Effector memory CD4-positive, alpha-beta T cell (primary cell): Measurements from ENCODE around the gene GFRA4.

Experiments used
- DNase-seq, 3 donors: peaks; one replicate each; pipeline ENCODE4 v3.0.0-alpha.2; 2020
- H3K27ac ChIP-seq: 2 replicates; pipeline ENCODE4 v1.7.0; 2013; ENCODE audit warnings: mild to moderate bottlenecking, low read length, moderate library complexity; ENCODE audit not compliant: insufficient read depth, poor library complexity, severe bottlenecking
- H3K27me3 ChIP-seq: replicated peaks from 2 replicates; pipeline ENCODE4 v1.7.0; 2013; ENCODE audit warnings: mild to moderate bottlenecking, low read length; ENCODE audit not compliant: insufficient read depth, control insufficient read depth, poor library complexity, severe bottlenecking
- H3K36me3 ChIP-seq: 2 replicates; pipeline ENCODE4 v1.7.0; 2013; ENCODE audit warnings: mild to moderate bottlenecking, low read length, moderate library complexity; ENCODE audit not compliant: control insufficient read depth, insufficient read depth
- H3K4me1 ChIP-seq: 2 replicates; pipeline ENCODE4 v1.7.0; 2013; ENCODE audit warnings: low read length, mild to moderate bottlenecking; ENCODE audit not compliant: control insufficient read depth, insufficient read depth, poor library complexity, severe bottlenecking
- H3K4me3 ChIP-seq: 2 replicates; pipeline ENCODE4 v1.7.0; 2013; ENCODE audit warnings: low read length, low read depth, mild to moderate bottlenecking; ENCODE audit not compliant: insufficient read depth, poor library complexity, severe bottlenecking
- H3K9me3 ChIP-seq: 2 replicates; pipeline ENCODE4 v1.7.0; 2013; ENCODE audit warnings: mild to moderate bottlenecking, low read length, moderate library complexity; ENCODE audit not compliant: control insufficient read depth

Gene GFRA4

GRCh38 chr20:3681931-3682781 lies 19.0 kb upstream of the GFRA4 start, which contains the start of gene ADAM33:
Gene ADAM33 (minus strand): TSS chr20:3682010. CDS start chr20:3682004, 6 bp downstream.
- H3K4me1 ChIP-seq, result peaks cover 6% of the 10 kb centered on the region
- H3K36me3 ChIP-seq, result no peaks in the 10 kb centered on the region
- DNase-seq, result no peak
- H3K27ac ChIP-seq, result no peak within 1 kb of the TSS
- no peaks in the 10 kb centered on the region for H3K9me3 ChIP-seq
- peaks cover 18% of the 10 kb centered on the region for H3K27me3 ChIP-seq
- no peak within 1 kb of the TSS for H3K4me3 ChIP-seq

GRCh38 chr20:3681352-3681930 lies 18.2 kb upstream of the GFRA4 start:
- peaks cover 9% of the 10 kb centered on the region for H3K4me1 ChIP-seq
- H3K36me3 ChIP-seq, result no peaks in the 10 kb centered on the region
- peaks cover 18% of the 10 kb centered on the region for H3K27me3 ChIP-seq
- H3K27ac ChIP-seq, result no peak overlapping the region
- H3K9me3 ChIP-seq, result no peaks in the 10 kb centered on the region
- DNase-seq, result no peak
- no peak overlapping the region for H3K4me3 ChIP-seq

GRCh38 chr20:3680701-3681351 lies 17.6 kb upstream of the GFRA4 start:
- no peaks in the 10 kb centered on the region for H3K9me3 ChIP-seq
- no peak for DNase-seq
- H3K27ac ChIP-seq, result no peak overlapping the region
- no peak overlapping the region for H3K4me3 ChIP-seq
- no peaks in the 10 kb centered on the region for H3K36me3 ChIP-seq
- H3K4me1 ChIP-seq, result peaks cover 9% of the 10 kb centered on the region
- peaks cover 18% of the 10 kb centered on the region for H3K27me3 ChIP-seq

GRCh38 chr20:3679749-3680700 lies 16.8 kb upstream of the GFRA4 start:
- no peak for DNase-seq
- Histone ChIP-seq H3K4me3 (no peak overlapping the region), H3K27me3 (peaks cover 26% of the 10 kb centered on the region), H3K9me3 (no peaks in the 10 kb centered on the region), H3K4me1 (peaks cover 9% of the 10 kb centered on the region), H3K27ac (no peak overlapping the region), H3K36me3 (no peaks in the 10 kb centered on the region)

DNA sequence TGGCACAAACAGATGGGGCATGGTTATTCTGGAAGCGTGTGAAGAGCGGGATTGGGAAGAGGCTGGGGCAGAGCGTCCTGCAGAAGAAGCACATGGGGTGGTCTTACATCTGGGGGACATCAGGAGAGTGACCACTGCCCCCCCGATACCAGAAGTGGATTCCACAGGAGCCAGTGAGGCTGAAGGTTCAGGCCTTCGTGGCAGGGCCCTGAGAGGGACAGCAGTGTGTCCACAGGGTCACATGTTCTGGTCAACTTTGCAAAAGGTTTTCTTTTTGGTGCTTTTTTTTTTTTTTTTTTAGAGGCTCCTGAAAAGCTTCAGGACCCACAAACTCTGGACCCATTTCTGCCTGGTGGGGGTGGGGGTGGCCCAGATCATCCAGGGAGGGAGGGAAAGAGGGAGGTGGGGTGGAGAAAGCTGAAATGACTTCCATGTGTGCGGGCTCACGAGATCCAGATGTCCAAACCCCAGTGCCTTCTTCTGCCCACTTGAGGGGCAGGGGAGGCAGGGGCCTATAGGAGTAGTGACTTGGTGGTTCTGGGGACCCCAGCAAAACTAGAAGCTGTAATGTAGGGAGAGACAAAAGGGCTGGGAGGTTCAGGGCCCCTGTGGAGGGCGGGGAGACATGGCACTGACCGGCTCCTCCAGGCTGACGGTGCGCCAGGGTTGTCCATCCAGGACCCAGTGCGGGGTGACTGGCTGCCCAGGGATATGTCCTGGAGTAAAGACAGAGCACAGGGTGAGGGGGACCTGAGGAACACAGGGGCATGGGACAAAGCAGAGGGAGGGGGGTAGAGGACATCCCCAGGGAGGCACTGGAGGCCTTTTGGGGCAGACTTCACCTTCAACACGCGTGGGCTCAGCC lies 15.9 kb upstream of the GFRA4 start:
- Histone ChIP-seq H3K27me3 (peaks cover 27% of the 10 kb centered on the region), H3K9me3 (no peaks in the 10 kb centered on the region), H3K4me3 (no peak overlapping the region), H3K36me3 (no peaks in the 10 kb centered on the region), H3K27ac (no peak overlapping the region), H3K4me1 (peaks cover 9% of the 10 kb centered on the region)
- DNase-seq, result no peak

GRCh38 chr20:3678198-3678597 lies 15.0 kb upstream of the GFRA4 start:
- Histone ChIP-seq H3K27me3 (peaks cover 33% of the 10 kb centered on the region), H3K4me3 (no peak overlapping the region), H3K4me1 (peaks cover 9% of the 10 kb centered on the region), H3K27ac (no peak overlapping the region), H3K9me3 (no peaks in the 10 kb centered on the region), H3K36me3 (no peaks in the 10 kb centered on the region)
- no peak for DNase-seq

DNA sequence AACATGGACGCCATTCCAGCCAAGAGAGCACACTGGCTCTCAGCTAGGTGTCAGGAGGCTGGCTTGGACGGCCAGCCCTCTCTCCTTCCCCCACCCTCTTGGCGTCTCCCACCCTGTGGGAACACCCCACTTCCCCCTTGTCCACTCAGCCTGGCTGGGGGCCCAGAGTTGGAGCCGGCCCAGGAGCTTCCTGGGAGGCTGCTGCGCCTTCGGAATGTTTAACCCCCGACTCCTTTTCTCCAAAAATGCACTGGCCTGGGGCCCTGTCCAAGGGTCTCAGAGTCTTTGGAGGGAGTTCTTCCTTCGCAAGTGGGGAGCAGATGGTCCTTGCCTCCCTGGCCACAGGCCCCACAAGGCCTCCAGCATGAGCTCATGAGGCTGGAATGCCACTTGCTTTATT lies 14.5 kb upstream of the GFRA4 start:
- DNase-seq, result no peak
- no peak overlapping the region for H3K4me3 ChIP-seq
- H3K36me3 ChIP-seq, result no peaks in the 10 kb centered on the region
- H3K9me3 ChIP-seq, result no peaks in the 10 kb centered on the region
- H3K4me1 ChIP-seq, result peaks cover 11% of the 10 kb centered on the region
- peaks cover 33% of the 10 kb centered on the region for H3K27me3 ChIP-seq
- no peak overlapping the region for H3K27ac ChIP-seq

- H3K4me3 ChIP-seq, result no peak overlapping the region
- H3K27me3 ChIP-seq, result peaks cover 28% of the 10 kb centered on the region
- DNase-seq, result no peak
- no peaks in the 10 kb centered on the region for H3K9me3 ChIP-seq
- peaks cover 10% of the 10 kb centered on the region for H3K4me1 ChIP-seq
- H3K27ac ChIP-seq, result no peak overlapping the region
- H3K36me3 ChIP-seq, result no peaks in the 10 kb centered on the region
Measured at GRCh38 chr20:3674995-3675900, 12.0 kb upstream of the GFRA4 start.
